ENCODE data around the gene RCSD1.

- TF ChIP-seq, protein P1, sequence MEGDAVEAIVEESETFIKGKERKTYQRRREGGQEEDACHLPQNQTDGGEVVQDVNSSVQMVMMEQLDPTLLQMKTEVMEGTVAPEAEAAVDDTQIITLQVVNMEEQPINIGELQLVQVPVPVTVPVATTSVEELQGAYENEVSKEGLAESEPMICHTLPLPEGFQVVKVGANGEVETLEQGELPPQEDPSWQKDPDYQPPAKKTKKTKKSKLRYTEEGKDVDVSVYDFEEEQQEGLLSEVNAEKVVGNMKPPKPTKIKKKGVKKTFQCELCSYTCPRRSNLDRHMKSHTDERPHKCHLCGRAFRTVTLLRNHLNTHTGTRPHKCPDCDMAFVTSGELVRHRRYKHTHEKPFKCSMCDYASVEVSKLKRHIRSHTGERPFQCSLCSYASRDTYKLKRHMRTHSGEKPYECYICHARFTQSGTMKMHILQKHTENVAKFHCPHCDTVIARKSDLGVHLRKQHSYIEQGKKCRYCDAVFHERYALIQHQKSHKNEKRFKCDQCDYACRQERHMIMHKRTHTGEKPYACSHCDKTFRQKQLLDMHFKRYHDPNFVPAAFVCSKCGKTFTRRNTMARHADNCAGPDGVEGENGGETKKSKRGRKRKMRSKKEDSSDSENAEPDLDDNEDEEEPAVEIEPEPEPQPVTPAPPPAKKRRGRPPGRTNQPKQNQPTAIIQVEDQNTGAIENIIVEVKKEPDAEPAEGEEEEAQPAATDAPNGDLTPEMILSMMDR (IDR thresholded peaks at IDR 0.05; ENCODE audit: insufficient read depth, low read length, poor library complexity, severe bottlenecking) = no peak
- no peak for TF ChIP-seq EZH2phosphoT487 (conservative IDR thresholded peaks at IDR 0.05; ENCODE audit: low read length)
Observed at GRCh38 chr1:167634435-167634834, 4.4 kb downstream of the RCSD1 start.
